Mucosa of gallbladder (tissue), 1 donor: ENCODE data around the gene EML6. TPM values are rescaled to one million over a fixed set of nuclear protein-coding genes. Genes with fewer than 3 reads are reported as not detected.

Experiments
- DNase-seq: peaks from one replicate; pipeline ENCODE4 v3.0.0-alpha.2; 2020; ENCODE audit warnings: low spot score
- total RNA-seq: library from RNA; stranded (reverse); gene quantifications from one replicate; pipeline ENCODE4 v1.2.1, GENCODE V29; 2021
- donor health status: DM: no; HTN: no; CAD: no.

EML6 gene
- total RNA-seq, 1 donor from 2014 or later, result 2.1 TPM

DNA sequence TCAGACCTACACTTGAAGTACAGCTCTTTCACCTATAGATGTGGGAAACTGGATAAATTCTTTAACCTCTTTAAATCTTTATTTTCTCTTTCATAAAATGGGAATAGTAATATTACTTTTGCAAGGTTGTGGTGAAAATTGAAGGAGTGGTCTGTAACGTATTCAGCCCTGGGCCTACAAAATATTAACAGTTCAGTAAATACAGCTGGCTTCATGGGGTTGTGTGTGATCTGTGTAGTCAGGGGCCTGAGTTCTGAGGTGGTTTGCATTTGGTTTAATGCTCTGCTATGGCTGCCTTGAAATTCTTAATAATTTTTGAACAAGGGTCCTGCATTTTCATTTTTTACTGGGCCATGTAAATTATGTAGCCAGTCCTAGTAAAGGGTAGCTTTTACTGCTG is 16.8 kb upstream of the EML6 start:
- DNase-seq, result no peak

GRCh38 chr2:54708584-54709335 is 14.7 kb upstream of the EML6 start:
- no peak for DNase-seq

DNA sequence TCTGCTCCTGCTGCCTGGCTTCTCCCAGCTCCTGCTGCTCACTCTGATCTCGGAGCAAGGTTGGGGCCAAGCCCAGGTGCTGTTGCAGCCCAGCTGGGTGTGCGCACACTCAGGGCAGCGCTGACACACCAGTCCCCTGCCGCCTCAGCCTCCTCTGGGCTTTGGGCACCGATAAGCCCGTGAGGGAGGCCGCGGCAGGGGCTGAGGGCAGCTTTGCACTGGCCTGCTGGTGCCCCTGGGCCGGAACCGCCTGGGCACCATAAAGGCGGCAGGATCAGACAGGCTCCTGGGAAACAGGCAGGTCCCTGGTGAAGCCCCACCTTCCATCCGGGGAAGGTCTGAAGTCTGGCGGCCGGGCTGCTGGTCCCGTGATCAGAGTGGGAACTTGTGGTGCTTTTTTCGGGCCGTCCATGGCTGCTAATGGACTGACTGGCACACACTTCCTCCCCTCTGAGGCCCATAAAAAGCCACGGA is 14.1 kb upstream of the EML6 start:
- DNase-seq, result no peak

- no peak for DNase-seq
Observed at GRCh38 chr2:54710216-54710615, 13.2 kb upstream of the EML6 start.

DNA sequence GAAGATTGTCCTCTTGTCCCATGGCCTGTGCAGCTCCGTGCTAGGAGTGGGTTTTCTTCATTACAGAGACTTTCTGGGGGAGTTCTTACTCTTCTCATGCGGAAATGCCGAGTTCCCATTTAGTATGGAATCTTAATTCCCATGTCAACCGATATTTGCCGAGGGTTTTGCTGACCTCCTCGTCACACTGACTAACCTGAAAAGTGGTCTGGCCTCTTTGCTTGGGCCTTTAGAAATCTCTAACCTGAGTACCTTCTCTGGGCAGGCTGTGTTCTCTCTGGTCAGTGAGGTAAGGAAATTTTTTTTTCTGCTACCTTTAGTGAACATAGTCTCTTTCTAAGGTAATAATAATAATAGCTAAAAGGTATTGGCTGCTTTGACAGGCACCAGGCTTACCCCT is 10.9 kb upstream of the EML6 start:
- no peak for DNase-seq

- DNase-seq, result no peak
Observed at GRCh38 chr2:54714996-54715395, 8.5 kb upstream of the EML6 start.

GRCh38 chr2:54716375-54716774 is 7.1 kb upstream of the EML6 start:
- no peak for DNase-seq

- no peak for DNase-seq
Observed at GRCh38 chr2:54720563-54720962, 2.9 kb upstream of the EML6 start.

DNA sequence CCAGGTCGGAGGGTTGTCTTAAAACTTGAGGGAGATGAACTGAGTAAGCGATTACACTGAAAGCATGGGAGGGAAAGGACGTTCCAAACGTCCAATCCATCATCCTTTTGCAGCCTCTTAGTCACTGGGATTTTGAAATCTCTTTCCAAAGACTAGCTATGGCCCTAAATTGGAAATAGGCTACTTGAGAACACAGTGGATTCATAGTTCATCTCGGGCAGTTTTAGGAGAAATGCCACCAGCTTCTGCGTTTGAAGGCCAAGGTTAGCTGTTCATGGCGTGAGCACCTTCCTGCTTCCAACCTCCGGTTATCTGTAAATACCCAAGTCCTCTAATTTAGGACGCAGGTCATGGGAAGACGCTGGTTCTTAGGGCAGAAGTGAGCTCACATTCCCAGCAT is 821 bp upstream of the EML6 start:
- no peak for DNase-seq

DNA sequence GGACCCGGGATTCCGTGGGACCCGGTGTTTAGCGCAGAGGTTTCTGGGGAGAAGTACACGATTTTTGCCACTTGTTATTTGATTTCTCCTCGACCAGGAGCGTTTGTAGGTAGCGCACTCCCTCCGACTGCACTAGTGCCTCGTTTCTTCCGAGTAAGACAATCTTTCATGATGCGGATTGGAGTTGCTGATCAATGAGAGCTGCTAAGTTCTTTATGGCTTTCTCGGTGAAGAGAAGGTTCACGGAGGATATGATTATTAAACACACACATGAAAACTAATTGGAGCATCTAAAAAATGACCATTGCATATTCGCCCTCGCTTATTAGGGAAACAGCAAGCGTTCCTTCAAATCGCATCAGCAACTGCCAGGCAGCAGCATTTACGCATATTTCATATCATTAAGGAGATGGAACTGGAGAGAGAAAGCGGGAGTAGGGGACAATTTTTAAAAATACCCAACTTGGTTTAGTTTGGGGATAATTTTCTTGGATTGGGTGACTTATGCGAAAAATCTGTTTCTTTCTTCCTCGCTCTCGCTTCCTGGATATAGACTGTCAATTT is 616 bp downstream of the EML6 start:
- no peak for DNase-seq

GRCh38 chr2:54724560-54725342 is 1.3 kb downstream of the EML6 start:
- DNase-seq, result no peak

DNA sequence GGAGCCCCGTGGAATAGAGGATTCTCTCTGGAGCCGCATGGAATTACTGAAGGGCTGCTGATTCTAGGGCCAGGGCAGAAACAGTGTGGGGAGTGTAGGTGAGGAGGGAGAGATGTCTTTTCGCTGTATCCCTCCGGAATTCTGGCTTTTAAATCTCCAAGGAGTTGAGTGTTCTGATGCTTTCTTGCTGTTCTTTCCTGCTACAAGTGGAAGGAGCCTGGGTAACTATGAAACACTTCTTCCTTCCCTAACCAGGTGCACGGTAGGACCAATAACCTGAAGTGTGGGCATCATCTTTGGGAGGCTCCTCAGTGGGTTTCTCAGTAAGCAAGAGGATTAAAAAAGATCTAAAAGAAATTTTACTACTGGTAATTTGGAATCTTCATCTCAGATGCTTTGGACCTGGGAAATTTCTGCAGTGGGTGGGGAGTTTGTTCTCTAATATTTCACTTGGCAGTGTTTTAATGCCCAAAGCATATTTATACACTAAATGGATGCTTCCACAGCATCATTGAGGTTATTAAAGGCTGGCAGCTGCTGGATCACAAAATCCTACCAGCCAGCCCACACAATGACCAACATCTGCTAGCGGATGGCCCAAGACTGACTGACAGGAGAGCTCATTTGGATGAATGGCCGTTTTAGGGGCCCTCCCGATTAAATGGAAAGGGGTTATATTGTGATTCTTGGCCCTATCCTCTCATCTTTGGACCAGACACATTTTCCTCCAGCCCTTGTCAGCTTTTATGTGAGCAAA is 2.1 kb downstream of the EML6 start:
- DNase-seq, result no peak

GRCh38 chr2:54726431-54726830 is 3.0 kb downstream of the EML6 start:
- no peak for DNase-seq

DNA sequence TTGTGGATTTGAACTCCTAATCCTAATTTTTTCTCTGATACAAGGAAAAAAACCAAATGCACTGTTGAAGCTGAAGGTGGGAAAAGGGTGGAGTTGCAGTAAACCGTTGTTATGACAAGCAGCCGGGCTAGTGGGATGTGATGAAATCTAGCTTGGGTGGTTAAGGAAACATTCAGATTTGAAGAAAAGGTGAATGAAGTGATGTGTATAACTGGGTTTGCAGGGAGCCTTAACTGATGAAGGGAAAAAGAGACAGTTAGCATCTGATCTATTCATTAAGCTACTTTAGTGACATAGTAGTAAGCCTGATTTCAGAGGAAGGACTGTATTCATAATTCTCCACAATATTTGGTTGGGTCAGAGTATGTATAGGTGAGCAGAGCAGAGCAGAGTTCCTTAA is 3.5 kb downstream of the EML6 start:
- no peak for DNase-seq

GRCh38 chr2:54728669-54729120 is 5.2 kb downstream of the EML6 start:
- no peak for DNase-seq

DNA sequence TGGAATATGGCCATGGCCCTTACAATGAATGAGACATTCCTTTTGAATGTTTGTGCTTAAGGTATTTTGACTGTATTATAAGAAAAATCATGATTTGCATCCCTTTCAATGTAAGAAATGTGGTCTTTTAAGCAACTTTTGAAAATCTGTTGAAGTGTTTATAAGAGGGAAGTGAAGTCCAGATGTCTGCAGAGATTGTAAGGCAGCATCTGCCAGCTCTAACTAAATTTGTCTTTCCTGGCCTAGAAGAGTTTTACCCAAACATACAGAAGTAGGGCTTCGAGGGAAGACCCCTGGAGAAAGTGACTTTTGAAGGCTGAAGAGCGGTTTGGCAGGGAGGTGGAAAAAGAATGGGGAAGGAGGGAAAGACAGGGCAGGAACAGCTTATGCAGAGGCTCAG is 12.2 kb downstream of the EML6 start:
- no peak for DNase-seq

DNA sequence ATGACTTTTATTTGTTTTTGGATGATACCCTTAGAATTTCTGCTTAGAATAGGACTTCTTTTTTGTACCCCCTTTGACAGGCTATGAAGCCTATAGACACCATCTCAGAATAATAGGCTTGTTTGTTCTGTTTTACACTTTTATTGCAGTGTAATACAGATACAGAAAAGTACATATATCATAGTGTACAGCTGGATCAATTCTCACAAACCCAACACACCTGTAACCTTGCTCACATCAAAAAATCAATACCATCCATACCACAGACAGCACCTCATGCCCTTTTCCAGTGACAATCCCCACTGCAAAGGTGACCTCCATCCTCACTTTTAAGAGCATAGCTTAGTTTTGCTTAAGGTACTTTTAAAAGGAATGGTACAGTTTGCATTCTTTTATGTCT is 14.8 kb downstream of the EML6 start:
- no peak for DNase-seq

GRCh38 chr2:54740333-54740732 is 16.9 kb downstream of the EML6 start:
- no peak for DNase-seq

DNA sequence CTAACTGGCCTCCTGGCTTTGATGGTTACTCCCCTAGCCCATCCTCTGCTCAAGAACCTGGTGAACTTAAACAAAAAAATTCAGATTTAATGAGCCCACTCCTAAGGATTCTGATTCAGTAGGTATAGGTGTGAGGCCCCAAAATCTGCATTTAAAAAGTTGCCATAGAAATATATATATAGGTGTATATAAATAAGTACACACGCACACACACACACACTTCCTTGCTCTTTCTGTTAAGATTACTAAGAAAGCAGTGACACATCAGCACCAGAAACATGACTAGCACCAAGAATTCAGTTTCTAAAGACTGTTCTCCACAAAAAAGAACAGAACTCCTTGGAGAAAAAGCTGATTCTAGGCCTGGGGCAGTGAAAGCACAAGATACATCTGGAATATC is 17.8 kb downstream of the EML6 start:
- DNase-seq, result no peak

- DNase-seq, result no peak
Observed at GRCh38 chr2:54750040-54750439, 26.6 kb downstream of the EML6 start.

DNA sequence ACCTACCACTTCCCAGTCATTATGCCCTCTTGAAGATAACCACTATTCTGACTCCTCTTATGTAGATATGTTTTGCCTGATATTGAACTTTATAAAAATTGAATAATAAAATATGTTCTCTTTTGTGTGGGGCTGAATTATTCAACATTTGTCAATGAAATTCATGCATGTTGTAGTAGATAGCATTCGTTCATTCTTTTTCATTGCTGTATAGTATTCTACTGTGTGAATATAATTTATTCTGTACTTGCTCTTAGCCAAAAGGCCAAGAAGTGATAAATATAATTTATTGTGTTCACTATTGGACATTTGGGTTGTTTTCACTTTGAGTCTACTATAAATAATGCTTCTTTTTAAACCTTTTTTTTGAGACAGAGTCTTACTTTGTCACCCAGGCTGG is 29.0 kb downstream of the EML6 start:
- DNase-seq, result no peak
